HG03354 (cell line): ENCODE measurements around the gene UBASH3B.
A peak's percentile ranks its signal among the peaks of the same experiment; 100 is the strongest.

Experiments used
- ATAC-seq: cut with Tn5 transposase; IDR thresholded peaks from one replicate; pipeline ENCODE4 v1.9.1; 2021; ENCODE audit warnings: mild to moderate bottlenecking; ENCODE audit not compliant: unreplicated experiment, poor library complexity, severe bottlenecking

UBASH3B gene

DNA sequence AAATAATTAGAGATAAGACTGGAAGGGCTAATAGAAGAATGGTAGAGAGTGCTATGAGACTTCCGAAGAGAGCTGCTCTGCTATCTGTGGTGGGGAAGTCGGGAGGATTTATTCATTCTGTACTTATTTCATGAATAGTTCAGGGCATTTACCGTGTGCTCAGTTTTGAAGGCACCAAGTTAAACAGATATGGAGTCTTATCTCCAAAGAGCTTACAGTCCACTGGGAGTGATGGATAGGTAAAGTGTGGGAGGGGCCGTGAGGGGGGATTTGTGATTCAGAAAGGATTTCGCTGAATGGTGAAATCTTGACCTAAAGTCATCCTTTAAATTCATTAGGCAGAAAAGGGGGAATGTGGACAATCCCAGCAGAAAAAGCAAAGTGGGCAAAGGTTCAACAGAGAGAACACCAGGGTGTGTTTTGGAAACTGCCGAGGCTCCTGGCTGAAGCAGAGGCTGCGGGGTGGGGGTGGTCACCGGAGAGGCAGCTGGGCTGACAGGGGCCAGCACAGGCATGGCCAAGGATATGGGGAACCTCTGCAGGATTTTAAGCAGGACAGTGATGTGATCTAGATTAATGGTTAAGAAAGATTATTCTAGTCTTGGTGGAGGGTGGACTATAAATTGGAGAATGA is 91.2 kb downstream of the UBASH3B start:
- no peak for ATAC-seq

DNA sequence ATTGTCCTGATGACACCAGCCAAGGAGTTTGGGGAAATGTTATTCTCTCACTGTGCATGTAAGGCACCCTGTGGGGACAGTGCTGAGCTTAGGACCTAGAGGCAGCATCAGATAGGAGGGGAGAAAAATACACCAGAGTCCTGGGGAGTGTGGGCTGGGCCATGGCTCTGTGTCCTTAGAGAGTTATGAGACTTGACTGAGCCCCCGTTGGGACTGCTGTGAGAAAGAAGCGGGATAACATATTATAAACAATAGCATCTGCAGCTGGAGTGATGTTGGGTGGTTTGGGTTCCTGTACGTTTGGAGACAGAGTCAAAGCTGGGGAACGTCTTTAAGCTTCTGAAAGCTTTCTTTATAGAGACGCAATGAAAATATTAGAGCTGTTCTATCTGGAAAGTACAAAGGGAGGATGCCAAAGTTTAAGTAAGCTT is 91.8 kb downstream of the UBASH3B start:
- no peak for ATAC-seq

DNA sequence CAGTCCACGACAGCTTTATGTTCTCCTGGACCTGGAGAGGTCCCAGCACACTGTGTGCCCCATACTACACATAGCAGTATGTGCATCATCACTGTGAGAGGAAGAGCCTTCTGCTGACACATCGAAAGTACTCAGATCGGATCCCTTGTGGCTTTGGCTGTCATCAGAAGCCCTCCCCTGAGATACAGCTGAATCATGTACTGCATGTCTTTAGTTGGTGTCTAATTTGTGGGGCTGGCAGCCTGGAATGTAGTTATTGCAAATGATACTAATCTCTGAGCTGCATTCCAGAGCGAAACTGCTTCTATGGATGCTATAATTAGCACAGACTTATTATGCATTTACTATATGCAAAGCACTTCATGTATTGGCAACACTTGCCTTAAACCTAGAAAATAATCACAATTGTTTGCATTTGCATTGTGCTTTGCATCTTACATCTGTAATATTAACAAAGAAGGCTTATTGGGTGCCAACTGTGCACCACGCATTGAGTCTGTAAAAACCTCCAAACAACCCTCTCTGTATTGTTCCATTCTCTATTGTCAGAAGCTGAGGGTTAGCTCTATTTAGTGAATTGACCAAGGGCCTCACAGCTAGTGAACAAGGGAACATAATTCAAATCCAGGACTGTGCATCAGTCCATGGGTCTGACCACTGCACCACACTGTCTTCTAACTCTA is 93.6 kb downstream of the UBASH3B start:
- ATAC-seq: peak; percentile 83

DNA sequence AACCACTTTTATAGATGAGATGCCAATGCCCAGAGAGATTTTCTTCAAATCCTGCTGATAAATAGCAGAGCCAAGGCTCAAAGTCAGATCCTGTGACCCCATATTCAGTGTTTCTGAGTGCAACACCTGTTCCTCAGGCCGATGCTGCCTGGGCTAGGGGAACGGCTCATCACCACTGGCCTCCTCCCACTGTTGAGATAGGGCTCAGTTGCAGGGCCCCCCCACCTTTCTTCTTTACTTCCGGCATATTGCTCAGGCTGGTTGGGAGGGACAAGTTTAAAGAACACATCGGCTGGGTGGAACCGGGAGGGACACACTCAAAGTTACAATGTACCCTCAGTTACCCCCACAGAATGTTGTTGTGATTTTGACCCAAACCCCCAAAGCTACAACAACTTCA is 94.5 kb downstream of the UBASH3B start:
- no peak for ATAC-seq

DNA sequence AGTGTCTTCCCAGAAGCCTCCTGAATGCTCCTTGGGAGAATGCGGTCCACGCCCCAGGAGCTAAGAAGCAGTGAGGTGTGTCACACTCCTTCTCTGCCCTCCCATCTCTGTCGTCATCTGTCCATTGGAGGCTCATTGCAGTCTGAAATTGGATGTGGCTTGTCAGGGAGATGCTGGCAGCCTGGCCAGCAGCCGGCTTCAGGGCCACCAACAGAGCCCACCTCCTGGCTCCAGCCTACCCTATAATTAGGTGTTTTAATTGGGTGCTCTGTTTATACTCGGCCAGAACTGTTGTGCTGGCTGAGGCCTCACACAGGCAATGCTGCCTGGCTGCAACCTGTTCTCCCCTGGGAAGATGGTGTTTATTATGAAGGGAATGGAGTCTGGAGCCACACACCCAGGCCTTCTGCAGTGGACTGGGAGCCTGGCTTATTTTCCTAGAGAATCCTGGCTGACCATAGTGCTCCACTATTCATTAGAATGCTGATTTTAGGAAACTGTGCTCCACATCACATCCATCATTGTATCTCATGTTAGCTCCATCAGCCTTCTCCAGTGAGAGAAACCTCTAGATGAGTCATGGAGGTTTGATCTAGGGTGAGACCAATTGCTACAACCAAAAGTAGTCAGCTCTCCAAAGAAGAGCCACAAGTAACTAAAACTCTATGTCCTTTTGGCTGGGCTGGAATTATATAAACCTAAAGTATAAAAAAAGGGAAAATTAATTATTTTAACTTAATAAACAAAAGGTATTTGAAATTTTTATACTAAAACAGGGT is 96.0 kb downstream of the UBASH3B start:
- no peak for ATAC-seq

DNA sequence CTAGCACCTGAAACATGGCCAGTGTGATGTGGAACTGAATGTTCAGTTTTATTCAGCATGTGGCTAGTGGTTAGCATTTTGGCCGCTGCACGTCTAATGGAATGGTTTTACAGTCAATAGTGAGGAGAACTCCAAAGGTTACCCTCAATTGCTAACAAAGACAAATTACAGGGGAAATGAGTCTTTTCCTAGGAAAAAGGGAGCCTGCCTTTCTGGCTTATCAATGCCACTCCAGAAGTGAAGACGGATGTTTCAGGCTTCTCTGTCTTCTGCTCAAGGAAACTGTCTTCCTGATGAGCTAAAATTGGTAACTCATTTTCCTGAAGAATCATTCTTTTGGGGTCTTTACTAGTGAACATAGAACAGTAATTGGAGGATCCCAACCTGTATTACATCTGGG is 98.5 kb downstream of the UBASH3B start:
- no peak for ATAC-seq

DNA sequence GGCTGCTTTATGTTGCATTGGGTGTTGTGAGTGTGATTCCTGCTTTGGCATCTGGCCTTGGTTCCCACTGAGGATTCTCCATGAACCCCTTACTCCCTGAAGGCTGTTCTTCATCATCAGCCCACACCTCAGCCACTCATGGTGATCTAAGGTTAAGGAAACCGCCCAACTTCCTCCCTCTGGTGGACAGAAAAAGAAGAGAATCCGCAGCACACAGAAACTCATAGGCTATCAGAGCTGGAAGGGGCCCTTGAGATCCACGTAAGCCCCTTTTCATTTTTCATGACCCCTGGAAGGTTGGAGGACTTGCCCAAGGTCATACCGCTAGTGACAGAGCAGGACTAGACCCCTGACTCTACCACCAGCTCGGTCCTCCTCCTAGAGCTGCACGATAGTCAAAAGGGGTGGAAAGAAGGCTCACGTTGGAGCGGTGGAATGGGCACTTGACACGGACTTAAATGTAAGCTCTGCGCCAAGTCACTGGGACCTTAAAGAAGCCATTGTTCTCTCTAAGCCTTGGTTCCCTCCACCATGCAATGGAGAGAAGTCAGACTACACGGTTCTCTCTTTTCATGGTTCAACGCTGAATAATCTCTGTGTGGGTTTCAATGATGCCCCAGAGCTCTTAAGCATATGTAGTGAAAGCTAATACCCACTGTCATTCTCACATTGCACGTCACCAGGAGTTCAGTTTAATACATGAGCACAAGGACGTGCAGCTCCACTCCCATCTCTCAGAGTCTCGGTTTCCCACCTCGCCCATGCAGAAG is 99.2 kb downstream of the UBASH3B start:
- ATAC-seq: no peak

DNA sequence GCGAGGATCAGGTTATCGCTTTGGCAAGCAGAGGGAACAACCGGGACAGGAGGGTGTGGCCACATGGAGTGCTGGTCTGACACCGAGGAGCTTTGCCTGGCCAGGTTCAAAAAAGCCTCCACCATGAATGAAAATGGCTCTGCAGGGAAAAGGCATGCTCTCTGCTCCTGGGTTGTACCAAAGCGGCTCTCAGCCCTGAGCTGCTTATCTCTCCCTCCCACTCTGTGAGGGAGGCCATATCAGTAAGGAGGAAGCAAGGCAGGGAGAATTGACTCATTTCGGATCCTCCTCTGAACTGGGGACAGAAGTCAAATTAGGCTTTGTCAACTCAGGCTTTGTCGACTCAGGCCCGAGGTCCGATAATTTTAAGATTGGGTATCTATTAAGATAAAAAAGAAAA is 99.9 kb downstream of the UBASH3B start:
- ATAC-seq: no peak

DNA sequence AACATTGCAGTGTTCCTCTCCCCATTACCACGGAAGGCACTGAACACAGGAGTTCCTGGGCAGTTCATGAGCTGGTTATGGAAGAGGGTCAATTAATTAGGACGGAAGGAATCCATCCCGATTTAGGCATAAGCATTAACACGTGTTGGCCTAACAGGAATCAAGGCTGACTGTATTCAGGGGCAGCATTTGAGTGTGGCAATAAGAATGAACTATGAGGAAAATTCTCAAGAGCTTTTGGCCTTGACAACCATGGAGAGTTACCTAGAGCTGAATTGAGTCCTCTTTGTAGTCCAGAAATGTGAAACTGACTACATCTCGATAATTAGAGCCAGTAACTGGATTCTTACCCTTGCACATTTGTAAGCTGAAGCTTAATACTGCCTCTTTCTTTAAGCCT is 100.4 kb downstream of the UBASH3B start:
- ATAC-seq: no peak

DNA sequence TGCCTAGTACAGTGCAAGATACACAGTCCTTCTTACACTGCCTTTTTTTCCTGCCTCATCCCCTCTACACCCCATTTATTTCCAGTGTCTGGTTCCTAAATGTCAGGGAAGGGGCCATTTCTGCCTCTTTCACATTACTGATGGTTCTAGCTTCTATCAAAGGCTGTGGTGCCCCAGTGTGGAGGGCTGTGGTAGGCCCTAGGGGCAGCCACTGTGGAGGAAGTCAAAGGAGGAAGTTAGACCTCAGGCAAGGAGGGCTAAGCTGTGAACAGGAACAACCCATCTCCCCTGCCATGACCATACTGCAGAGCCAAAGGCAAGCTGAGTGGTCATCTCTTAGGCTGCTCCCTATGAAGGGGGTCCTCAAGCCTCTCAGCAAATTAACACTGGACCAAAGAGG is 100.9 kb downstream of the UBASH3B start:
- peak; percentile 81 for ATAC-seq

DNA sequence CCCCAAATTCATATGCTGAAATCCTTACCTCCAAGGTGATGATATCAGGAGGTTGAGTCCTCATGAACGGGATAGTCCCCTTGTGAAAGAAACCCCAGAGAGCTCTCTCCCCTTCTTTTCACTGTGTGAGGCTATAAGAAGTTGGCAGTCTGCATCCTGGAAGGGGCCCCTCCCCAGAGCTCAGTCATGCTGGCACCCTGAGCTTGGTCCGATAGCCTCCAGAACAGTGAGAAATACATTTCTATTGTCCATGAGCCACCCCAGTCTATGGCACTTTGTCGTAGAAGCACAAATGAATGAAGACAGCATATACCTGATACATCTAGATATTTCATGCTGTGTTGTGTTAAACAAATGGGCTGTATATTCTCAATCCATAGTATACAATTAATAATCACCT is 101.7 kb downstream of the UBASH3B start:
- ATAC-seq: no peak

DNA sequence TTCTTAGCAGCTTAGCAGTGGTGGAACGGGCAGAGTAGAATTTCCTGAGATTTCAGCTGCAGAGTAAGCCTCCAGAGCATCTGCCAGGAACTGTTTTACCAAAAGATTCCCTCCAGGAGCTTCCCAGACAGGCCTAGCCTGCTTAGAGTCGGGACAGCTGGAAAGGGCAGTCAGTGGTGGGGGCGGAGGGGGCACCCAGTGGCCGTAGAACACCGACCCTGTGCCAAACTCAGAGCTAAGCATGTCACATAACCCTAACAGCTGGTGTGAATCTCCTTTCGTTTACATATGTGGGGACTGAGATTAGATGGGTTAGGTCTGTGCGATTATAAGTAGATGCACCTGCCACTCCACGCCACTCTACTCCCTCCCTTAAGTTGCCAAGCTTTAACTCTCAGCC is 102.8 kb downstream of the UBASH3B start:
- ATAC-seq: no peak

DNA sequence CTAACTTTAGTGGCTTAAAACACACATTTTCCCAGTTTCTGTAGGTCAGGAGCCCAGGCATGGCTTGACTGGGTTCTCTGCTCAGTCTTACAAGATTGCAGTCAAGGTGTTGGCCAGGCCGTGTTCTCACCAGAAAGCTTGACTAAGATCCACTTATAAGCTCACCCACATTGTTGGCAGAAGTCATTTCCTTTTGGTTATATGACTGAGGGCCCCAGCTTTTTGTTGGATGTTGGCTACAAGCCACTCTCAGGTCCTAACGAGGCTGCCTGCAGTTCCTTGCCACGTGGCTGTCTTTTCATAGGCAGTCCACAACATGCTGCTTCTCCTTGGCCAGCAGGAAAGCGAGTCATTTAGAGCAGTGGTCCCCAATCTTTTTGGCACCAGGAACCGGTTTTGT is 103.5 kb downstream of the UBASH3B start:
- no peak for ATAC-seq

DNA sequence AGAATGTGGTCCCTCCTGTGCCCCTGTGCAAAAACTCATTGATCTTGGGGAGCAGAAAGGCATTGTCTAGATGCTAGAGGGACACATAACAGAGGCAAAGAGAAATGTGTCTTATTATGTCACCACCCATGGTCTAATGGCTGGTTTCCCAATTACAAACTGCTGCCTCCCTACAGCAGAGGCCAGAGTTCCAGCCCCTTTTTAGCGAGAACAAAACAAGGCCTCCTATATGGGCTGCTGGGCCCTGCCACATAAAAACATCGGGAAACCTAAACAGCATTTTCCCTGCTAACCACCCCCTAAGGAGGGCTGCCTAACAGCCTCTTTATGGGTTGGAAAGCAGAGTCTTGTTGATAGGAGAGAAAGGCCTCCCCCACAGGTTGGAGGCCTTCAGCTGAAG is 107.6 kb downstream of the UBASH3B start:
- no peak for ATAC-seq

DNA sequence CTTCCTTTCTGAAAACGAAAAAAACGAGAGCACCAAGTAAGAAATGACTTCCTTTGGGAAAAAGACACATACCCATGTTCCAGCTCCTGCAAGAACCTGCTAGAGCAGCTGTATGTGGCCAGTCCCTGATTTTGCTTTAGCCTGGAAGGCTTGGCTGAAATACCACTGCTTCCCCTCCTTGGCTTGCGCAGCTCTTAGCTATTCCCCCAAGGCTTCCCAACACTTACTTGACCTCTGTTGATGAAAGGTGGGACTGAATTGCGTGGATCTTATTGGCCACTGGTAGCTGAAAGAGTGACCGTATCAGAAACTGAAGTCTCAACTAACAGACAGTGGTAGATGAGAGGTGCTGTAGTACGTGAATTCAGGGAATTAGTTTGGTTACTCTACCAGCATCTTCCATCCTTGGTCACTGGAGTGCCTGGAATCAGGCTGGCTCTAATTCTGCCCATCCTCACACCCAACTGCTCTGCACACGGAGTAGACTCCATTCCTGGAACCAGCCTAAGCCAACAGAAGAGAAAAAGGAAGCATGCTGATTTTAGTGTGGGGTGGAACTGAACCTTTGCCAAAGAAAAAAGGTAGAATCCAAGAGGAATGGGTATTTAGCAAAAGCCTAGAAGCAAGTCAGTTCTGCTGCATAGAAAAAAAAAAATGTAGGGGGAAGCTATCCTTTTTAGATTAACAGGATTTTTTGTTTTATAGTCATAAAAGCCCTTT is 109.0 kb downstream of the UBASH3B start:
- ATAC-seq: no peak

DNA sequence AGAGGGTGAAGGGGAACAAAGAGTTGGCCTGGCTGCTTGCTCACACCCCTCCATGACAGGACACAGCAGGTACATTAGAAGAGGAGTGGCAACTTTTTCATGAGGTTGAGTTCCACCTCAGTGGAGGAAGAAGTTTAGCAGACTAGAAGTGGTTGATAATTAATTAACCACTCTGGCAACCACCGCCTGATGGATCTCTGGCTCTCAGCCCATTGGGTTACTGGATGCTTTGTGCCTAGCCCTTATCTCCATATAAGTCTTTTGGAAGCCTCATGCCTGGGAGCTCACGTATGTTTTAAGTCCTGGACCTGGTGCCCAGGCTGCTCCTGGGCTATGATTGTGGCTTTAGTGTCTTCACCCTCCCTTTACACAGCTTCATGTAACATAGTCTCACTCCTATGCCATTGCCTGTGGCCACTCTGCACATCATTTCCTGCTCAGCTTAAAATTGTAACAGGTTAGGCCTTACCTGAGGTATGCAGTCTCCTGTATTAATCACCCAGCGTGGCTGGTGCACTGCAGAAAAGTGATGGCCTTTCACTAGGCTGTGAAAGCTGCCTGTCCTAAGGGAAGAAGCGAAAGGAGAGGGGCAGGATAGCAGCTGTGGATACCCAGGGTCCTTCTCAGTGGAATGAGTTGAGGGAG is 110.1 kb downstream of the UBASH3B start:
- ATAC-seq: no peak

DNA sequence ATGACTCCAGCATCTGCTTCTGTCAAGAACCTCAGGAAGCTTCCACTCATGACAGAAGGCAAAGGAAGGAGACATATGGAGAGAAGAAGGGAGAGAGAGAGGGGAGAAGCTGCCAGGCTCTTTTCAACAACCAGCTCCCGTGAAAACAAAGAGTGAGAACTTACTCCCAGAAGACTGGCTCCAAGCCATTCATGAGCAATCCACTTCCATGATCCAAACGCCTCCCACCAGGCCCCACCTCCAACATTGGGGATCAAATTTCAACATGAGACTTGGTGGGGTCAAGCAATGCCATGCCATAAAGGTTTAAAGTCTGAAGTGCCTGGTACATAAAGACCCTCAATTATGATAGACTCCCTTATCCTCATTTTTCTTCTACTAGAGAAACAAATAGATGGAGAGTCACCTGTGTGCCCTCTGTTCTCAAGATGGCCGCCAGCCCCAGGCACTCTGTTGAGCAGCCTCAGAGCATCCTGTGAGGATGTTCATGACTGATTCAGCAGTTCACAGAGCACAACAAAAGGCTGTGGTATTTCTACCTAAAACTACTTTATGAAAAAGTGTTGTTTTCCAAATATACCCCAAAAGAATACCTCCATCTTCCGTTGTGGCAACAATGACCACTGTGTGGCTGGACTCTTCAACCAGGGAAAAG is 113.7 kb downstream of the UBASH3B start:
- no peak for ATAC-seq

DNA sequence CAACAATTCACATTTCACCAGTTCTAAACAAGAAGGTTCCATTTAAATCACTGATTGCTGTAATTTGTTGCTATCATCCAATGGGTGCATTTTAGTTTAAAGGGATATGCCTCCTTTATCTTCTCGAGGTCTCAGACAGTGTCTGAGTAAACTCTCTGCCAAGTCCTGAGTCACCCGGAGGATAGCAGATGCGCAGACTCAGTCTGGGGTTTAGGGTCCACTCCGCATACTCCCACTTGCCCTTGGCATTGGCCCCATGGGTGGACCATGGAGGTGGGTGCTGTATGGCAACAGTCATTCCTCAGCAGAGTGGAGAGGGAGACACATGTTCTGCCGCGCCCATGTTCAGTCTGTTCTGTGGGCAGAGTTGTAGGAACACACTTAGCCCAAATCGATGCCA is 117.4 kb downstream of the UBASH3B start:
- no peak for ATAC-seq

DNA sequence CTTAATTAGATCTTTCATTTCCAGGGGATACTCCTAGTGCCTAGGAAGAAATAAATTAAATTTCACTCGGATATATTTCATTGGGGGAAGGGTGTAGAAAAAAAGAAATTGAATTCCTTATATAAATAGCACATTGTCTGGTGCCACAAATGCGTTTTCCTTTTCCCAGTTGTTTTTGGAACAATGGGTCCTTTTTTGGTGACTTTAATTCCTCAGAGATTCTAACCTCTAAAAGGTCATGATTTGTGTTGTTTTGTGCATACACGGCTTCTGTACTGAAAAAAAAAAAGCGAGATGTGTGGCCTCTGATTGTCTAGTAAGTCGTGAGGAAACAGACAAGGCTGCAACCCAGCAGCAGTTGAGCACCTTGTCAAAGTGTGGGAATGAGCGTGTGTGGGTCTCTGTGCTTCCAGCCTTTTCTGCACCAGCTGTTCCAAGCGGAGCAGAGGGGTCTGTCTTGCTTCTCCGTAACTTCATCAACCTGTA is 118.3 kb downstream of the UBASH3B start:
- no peak for ATAC-seq
